NCI-H82 (cell line): ENCODE measurements around the gene KRT35.
"Not testable (repeated sequence)": the region's sequence is repeated elsewhere in the genome, so short reads cannot be mapped to it uniquely, and the experiment has no call there.

Source experiments
- DNase-seq: peaks from one replicate; lab custom pipeline; 2025; lab: John Stamatoyannopoulos, UW

KRT35 gene

DNA sequence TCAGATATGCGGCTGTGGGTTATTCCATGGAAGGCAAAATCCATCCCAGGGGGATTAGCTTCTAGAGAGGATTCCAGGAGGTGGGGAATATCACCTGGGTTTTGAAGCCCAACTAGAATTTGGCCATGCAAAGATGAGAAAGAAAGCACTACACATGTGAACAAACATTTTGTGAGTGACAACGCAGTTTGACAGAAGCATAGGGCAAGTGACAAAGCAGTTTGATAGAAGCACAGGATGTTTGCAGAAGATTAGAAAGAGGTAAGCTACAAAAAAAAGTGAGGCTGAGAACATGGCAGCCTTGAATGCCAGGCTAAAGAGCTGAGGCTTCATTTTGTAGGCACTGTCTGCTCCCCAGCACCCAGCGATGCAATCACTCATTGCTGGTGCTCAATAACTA, 27.9 kb downstream of the KRT35 start:
- DNase-seq: no peak

DNA sequence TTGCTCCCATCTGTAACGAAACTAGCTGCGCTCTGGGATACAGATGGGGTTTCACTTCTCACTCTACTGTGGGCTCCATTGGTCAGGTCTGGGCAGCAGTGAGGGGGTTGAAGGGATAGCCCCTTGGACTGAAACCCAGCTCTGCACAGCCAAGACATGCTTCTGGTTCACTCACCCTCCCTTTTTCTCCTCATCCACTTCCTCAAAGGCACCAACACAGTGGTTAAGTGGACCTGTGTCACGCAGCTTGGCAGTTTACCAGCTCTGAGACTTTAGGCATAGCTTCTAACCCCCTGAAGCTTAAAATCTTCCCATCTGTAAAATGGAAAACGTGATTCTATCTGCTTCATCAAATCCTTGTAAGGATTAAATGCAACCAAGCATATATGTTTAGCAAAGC, 28.7 kb downstream of the KRT35 start:
- no peak for DNase-seq

DNA sequence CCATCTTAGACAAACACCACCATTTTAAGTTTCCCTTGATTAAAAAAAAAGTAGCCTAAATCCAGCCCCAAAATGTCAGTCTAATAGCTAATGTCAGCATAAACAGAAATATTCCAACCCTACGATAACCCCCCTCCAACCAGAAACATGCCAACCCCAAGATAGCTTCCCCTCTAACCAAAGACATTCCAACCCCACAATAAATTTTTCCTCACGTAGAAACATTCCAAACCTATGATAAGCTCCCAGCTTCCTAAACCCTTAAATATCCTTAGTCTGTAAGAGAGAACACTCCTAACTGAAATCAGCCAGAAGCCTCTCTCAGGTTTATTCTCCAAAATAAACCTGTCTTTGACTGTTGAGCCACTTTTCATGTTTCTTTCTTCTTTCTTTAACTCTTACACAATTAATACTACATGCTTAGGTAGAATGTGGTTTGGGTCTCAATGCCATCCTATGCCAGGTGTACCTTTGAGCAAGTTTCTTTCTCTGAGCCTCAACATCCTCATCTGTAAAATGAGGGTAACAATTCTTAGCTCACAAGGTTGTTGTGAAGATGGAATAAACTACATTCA, 29.7 kb downstream of the KRT35 start:
- no peak for DNase-seq

DNA sequence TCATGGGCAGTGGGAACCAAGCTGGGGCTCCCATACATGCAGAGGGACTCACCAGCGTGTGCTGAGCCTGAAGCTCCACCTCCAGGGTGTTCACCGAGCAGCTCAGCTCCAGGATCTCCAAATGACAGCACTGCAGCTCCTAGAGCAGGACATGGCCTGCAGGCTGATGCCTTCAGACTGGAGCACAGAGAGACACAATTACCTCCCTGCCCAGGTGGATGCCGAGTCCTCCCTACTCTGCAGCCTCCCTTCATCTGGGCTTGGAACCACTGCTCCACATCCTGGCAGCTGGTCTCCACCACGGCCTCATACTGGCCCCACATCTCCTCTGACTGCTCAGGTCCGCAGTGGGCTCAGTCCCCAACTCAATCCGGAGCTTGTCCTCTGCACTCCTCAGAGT, 31.9 kb downstream of the KRT35 start:
- DNase-seq: no peak

DNA sequence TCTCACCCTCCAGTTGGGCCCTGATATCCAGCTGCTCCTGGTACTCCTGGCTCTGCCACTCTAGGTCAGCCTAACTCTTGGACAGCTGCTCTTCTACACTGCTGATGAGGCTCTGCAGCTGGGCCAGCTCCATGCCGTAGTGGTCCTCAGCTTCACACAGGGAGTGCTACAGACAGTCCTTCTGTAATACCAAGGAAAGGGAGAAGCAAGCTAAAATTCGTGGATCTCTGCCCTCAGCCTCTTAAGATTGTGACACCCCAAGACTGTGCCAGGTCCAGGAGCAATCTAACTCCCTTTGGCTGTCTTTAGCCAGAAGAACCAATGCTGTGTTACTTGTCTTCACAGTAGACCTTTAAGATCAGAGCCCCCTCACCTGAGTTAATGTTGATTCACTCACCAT, 32.4 kb downstream of the KRT35 start:
- DNase-seq: no peak

DNA sequence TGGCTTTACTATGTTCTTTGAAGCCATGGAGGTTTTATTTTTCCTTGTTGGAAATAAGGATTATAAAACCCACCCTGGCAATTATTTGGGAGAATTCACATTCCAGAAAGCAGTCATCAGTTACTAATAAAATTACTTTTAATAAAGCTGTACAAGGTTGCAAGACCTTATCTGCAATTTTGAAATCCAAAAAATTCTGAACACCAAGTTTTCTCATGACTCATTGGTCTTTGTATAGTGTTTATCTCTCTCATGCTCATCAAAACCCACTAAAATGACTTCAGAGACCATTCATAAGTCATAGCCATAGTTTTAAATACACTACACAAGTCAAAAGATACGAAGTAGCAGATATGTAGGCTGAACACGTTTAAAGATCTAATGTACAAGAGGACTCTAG, 34.1 kb downstream of the KRT35 start:
- DNase-seq: no peak

DNA sequence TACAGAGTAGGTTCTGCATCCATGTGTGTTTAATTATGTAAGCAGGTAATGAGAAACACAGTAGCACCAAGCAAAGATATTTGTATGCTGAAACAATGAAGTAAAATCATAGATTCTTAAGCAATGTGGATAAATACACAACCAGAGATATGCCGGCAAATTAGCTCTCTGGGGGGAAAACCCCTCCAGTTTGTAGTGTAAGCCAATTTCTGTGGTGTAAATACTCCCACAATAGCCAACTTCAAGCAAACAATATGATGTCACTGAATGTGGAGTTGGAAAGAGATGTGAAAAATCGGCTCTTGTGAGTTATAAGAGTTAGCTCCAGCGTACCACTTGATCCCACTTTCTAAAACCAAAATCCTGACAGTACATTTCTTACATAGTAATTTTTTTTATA, 36.3 kb downstream of the KRT35 start:
- DNase-seq: no peak

DNA sequence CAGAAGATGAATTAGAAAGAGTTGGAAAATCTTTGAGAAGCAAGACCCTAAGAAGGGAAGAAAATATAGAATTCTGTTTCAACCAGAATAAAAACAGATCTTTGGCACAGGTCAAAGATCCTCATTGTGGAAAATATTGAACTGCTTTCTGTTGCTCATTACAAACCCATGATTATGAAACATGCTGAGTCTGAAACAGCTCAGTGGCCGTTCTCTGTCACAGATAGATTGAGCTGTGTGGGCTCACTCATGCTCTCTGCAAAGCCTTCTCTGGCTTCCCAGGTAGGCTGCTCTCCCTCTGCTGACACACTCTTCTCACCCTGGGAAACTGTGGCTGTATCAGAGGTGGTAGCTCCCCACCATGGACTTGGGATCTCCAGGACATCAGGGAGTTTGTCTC, 36.8 kb downstream of the KRT35 start:
- no peak for DNase-seq

DNA sequence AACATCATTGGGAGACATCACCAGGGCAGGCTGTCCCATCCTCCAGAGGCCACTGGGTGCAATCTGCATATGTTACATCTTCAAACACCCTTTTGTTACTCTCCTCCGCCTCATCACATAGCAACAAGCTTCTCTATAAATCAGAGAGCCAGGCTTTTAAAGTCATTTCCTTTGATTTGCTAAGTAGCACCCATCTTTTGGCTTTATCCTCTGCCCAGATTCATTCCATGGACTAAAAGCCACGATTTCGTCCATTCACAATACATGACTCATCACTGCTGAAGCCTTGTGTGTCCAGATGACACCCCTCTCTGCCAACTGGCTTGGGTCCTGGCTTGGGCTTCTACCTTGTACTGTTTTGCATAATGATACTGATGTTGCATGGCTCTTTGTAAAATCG, 38.2 kb downstream of the KRT35 start:
- no peak for DNase-seq

DNA sequence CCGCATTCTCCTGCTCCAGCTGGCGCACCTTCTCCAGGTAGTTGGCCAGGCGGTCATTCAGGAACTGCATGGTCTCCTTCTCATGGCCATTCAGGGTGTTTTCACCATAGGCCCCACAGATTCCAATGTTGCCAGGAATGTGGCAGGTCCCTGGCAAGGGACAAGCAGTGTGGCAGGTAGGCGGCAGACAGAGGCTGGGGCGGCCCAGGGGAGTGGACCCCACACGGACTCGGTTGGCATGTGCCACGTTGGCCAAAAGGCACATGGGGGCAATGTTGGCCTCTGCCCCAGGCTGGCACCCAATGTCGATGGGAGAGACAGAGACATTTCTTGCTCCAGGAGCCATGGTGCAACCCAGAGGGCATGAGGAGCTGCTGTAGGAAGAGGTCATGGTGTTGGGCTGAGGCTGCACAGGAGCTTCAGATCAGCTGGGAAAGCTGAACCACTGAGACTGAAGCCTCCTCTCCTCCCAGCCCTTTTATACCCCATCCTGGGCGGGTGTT, 40.4 kb downstream of the KRT35 start, which contains the start of gene KRT38:
TSS of gene KRT38 (minus strand) at position 453 of the 503 bp plus-strand sequence. CDS start at position 391, 62 bp downstream.
- no peak for DNase-seq

DNA sequence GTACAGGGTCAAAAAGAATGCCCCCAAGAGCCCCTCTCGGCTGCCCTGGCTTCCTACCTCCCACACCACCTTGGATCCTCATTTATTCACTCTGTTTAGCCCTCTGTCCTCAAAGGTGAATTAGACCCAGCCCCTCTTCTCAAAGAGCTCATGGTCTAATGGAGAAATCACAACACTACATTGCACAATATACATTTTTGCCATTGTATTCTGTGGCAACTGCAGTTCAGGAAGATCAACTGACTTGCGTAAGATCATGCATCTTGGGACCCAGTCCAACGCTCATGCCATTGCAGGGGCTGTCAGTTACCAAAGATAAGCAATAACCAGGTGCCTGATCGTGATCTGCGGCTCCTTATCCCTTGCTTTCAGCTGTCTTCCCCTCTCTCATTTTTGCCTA, 41.6 kb downstream of the KRT35 start:
- DNase-seq: no peak

DNA sequence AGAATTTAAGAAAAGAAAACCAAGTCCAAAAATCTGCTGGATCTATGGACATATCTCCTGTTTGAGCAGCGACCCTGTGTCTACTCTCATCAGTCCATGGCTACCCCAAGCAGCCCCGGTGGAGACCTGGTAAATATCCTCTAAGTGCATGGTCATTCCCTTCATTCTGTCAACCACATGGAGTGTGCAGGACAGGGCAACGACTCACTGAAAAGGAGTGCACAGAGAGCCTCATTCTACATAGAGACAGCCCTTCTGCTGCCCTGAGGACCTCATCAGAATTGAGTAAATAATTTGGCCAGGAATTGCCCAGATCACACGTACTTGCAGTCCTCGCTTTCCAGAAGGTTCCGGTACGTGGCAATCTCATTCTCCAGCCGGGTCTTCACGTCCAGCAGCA, 43.2 kb downstream of the KRT35 start:
- DNase-seq: no peak

DNA sequence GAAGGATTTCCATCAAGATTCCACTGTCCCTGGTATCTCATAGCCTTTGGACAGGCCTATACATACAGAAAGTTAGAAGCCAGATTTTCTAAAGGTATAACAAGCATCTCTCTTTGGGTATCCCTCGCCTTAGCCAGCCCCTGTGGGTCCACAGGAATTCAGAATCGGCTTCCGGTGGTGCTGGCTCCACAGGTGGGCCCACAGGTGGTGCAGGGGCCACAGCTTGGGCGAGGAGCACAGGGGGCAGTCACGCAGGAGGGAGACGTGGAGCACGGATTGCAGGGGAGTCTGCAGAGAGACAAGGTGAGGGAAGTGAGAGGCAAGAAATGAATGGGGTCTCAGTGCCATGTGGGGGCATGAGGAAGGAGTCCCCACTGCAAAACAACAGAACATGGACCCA, 43.7 kb downstream of the KRT35 start:
- DNase-seq: no peak

DNA sequence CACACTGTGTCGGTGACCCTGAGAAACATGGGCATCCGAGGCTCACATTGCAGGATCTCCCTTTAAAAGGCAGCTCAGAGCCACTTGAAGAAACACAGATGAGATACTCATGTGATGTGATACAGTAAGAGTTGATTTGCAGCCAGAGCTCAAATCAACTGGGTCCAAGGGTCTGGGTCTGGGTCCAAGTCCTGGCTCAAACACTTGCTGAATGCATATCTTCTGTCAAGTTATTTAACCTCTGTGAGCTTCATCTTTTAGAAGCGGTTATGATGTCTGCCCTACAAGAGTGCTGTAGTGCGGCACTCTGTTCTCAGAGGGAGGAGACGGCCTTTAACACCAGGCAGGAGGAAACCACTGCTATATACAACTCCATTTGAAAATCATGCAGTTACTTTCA, 46.5 kb downstream of the KRT35 start:
- no peak for DNase-seq

DNA sequence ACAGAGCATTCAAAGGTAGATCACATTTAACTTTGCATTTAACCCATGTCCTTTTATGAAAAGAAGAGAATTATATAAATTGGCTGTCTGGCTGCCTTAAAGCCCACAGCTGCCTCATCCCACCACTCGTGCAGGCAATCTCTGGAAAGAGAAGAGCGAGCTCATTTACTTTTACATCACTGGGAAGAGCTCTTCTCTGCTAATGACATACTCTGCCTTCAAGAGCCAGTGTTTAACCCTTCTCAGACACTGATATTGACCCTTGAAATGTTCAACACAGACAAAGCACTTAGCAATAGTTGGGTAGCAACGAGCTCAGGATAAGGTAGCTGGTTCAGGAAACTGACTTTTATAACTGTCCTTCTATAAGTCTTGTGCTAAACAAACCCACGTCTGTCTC, 46.9 kb downstream of the KRT35 start:
- DNase-seq: no peak

DNA sequence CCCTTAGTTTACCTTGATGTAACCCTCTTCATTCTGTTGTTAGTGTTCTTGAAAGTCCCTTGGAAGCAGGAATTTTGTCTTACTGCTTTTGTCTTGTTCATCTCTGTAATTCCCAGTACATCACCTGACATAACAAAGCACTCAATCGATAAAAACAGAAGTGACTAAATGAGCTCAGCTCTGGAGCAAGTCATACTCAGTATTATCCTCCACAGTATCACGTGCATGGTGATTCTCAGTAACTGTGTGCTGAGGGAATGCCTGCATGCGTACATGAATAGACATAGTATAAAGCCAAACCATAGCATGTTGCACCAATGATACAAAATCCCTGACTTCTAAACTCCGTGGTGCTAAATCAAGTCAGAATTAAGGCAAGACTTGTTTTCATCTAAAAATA, 47.4 kb downstream of the KRT35 start:
- DNase-seq: no peak

DNA sequence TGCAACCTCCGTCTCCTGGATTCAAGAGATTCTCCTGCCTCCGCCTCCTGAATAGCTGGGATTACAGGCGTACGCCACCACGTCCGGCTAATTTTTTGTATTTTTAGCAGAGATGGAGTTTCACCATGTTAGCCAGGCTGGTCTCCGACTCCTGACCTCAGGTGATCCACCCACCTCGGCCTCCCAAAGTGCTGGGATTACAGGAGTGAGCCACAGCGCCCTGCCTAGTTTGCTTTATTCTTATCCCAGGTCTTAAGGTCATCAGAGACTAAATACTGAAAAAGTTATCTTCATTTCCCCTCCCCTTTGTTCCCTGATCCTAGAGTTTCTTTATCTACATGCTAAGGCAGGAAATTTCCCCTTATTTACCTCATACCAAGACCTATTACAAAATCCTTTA, 50.6 kb downstream of the KRT35 start:
- DNase-seq: not testable (repeated sequence)

DNA sequence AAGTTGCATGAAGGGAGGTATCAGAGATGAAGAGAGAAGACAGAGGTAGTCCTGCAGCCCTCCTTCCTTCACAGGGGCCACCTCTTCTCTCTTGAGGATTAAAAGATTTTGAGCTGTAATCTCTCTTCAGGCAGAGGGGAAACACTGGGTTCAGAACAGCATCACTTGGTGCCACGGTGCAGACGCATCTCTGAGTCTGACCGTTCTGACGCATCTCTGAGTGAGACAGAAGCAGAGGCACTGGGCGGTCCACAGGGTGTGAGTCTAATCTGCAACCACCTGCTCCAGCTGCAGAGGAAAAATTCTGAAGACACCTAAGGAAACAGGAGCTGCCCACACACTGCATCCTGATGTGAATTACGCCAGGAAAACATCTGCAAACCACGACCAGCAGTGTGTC, 51.3 kb downstream of the KRT35 start:
- DNase-seq: no peak

DNA sequence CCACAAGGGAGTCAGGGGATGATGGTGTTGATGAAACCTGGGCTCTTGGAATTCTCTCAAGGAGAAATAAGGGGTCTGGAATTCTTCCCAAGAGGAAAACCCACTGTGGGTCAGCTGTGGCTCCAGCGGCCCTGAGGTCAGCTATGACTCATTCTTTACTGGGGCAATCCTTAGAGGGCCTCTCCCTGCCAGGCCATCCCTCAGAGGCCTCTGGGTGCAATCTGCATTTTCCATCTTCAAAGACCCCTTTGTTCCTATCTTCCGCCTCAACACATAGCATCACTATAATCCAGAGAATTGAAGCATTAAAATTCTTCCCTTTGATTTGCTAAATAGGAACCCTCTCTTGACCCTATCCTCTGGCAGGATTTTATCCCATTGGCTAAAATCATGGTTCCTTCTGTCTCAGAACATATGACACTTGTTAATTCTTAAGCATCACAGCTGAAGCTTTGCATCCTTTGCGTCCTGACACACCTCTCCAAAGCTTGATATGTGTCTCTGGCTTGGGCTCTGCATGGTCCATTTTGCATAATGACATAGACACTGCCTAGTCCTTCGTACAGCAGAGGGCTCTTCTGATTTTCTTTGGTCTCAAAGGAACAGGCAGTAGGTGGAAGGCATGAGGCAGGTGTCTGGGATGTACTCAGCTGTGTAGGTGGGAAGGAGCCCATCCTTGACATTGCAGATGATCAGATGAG, 52.2 kb downstream of the KRT35 start:
- no peak for DNase-seq
